ENCODE results near the gene TBL1Y.
"Not testable (repeated sequence)": the region's sequence is repeated elsewhere in the genome, so short reads cannot be mapped to it uniquely, and the experiment has no call there.

Gene TBL1Y

DNA sequence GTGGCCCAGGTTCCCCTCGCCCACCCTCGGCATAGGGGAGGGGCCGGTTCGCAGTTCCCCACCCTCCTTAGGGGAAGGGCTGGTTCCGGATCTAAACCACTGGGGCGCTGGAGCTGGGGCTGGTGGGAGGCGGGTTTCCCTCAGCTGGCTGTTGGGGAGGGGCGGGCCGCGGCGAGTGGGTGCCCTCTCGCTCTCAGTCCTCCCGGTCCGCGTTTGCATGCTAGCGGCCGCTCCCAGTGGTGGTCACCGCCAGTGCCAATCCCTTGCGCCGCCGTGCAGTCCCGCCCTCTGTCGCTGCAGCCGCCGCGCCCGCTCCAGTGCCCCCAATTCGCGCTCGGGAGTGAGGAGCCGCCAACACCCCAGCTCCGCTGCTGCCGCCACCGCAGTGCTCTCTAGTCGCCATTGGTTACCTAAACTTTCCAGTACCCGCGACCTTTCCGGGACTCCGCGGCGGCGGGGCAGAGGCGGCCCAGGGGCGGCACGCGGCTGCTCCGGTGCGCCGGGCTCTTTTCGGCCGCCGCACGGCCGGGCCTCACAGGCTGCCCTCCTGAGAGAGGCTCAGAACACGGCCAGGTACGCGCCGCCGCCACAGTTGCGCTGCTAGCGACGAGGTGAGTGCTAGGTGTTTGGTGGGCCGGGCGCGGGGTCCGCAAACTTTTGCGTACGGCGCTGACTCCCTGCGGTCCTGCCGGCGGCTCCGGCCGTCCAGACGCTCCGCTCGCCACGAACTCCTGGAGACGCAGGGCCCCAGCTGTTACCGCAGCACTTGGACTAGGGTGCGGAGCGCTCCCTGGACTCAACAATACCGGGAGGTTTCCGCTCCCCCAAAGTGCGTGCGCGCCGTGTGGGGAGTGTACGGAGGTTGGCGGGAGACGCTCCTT, at the start of gene TBL1Y:
Gene TBL1Y (plus strand): TSS at position 326 of the 881 bp plus-strand sequence. CDS start 114,388 bp downstream, outside the sequence.
- DNase-seq = no peak

DNA sequence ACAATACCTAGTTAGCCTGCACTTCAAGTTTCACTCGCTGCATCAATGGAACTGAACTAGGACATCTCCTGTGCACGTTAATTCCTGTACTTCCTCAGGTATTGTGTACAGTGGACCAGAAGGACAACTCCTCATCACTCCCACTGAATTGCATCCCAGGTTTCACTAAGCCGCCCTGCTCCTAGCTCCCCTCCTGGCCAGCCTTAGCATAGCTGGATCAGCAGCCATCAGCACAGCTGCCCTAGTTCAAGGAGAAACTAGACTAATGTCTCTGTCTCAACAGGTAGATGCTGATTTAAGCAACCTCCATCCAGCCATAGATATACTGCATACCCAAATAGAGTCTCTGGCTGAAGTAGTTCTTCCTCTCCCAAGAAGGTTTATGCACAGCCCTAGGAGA, 16.0 kb upstream of the TBL1Y start:
- DNase-seq = no peak

DNA sequence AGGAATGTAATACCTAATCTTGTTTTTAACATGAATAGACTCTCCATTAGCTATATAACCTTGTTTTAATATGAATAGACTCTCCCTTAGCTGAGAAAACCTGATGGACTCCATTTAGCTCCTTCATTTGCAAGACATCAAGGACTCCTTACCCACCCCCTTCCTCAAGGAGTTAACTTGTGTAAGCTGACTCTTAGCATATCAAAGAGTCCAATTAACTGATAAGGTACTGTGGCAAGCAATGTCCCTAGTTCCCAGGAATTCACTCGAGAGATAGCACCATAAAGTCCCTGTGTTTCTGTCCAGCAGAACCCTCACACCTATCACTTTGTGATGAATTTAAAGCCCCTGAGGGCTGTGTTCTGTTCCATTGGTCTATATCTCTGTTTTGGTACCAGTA, 15.3 kb upstream of the TBL1Y start:
- DNase-seq = no peak

DNA sequence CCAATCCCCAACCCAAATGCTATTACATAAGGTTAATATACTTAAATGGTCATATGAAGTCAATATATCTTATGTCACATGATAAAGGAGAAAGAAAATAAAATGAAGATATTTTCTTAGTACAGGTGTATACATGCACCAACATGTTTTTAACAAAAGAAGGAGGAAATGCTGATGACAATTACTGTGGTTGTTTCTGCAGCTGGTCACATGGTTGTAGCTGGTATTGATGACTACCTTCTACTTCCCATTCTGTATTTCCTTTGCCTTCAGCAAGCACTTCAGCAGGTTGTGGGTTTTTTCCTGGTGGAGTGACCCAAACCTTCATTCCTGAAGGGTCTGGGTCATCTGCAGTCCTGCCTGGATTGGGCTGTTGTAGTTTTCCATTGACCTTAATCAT, 8.4 kb upstream of the TBL1Y start:
- DNase-seq = not testable (repeated sequence)

DNA sequence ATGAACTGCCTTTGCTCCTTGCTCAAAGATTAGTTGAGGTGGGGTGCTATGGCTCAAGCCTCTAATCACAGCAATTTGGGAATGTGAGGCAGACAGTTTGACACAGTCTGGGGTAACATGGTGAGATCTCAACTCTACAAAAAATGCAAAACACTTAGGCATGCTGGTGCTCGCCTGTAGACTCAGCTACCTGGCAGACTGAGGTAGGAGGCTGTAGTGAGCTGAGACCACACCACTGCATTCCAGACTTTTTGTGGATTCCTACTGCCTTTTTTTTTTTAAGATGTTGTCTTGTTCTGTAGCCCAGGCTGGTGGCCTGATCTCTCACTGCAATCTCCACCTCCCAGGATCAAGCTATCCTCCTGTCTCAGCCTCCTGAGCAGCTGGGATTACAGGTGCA, 2.9 kb upstream of the TBL1Y start:
- DNase-seq = no peak

DNA sequence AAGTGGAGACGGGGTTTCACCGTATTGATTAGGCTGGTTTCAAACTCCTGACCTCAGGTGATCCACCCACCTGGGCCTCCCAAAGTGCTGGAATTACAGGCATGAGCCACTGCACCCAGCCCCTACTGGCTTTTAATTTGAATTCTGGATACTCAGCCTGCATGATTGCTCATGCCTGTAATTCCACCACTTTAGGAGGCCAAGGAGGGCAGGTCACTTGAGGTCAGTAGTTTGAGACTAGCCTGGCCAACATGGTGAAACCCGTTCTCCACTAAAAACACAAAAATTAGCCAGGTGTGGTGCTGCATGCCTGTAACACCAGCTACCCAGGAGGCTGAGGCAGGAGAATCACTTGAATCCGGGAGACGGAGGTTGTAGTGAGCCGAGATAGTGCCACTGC, 2.5 kb upstream of the TBL1Y start:
- not testable (repeated sequence) for DNase-seq

DNA sequence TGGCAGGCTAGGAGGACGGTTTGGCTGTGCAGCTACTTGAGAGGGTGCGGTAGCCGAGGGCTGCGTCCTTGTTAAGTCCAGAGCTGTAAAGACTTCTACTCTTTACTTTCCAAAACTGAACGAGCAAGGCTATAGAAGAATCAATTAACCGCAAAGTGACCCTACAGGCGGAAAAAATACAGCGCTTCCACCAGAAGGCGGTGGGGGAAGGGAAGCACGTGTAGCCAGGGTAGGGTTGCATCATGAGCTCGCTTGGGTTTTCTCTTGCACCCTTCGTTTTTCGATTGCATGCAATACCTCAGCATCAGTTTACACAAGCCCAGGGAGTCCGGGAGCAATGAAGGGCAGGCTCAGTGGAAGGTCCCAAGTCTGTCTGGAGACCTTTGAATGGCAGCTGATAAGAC, 1.4 kb upstream of the TBL1Y start:
- DNase-seq = no peak

DNA sequence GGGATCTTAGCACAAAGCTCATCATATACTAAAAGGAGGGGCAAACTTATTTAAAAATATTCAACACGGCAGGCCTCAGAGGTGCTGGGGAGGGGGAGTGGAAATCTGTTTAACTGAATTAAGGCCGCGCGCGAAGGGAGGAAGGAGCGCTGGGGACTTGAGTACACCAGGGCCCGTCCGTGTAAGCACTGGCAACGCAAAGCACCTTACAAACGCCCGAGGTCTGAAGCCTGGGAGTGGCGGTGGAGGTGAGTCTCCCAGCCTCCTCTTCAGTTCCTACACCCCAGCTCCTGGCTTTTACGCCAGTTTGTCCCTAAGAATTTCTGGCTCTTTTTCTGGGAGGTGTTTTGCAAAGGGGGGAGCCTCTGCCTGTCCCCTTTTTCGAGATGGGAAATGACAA, 641 bp upstream of the TBL1Y start:
- no peak for DNase-seq

DNA sequence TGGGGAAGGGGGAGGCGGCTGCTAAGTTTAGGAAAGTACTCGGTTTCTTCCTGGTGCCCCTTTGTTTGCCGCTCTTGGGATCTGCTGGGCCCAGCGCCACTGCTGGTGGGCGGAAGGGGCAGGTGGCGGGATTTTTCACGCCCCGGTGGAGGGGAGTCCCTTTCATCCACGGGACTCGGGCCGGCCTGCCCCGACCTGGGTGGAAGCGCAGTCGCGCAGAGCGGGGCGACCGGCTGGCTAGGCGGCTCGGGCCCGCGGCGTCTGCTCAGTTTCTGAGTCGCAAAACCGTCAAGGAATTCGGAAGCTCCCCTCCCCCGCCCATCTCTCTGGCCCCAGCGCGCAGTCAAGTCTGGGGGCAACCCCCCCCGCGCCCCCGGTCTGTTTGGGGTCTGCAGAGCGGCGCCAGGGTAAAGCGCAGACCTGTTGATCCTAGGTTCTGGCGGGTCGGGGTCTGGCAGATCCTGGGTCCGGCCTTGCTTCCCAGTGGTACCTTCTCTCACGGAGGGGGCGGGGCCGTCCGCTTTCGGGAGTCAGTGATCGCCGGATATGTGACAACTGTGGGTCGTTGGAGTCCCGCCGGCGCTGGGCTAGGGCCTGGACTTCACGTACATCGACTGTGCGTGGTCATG, 870 bp downstream of the TBL1Y start, which contains the start of gene AMELY:
Gene AMELY (minus strand): TSS at position 500 of the 629 bp plus-strand sequence. CDS start 39,144 bp downstream, outside the sequence.
- DNase-seq = no peak

DNA sequence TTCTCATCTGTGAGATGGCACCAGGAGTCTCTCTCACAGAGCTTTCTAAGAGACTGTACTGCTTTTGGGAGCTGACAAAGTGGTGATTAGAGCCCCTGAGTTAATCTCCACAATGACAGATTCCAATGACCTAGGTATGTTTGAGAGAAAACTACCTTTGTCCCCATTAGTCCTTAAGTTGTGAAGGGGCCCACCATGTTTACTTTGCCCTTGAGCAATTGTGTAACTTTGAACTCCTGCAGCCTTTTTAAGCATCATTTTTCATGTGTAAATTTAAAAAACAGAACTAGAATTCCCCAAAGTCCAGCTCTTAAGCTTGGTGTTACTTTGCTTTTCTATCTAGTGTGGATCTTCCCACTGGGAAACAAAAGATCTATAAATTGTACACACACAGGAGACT, 2.9 kb downstream of the TBL1Y start:
- no peak for DNase-seq

DNA sequence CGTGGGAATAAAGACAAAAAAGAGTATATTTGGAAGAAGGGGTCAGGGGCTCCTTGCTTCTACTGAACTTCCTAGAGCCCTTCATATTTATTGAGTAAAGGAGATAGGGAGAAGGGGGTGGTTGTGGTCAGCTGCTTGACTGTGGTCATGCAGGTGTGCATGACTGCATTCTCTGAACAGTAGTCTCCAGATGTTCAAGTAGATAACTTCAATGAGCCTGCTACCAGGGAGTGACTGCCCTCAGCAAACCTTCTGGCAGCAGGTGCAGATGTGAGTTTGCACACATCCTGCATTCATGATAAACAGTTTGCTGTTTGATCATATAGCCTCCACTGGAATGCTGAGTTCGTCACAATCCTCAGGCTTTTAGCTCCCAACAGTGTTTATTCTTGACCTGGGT, 10.6 kb downstream of the TBL1Y start:
- DNase-seq = no peak

DNA sequence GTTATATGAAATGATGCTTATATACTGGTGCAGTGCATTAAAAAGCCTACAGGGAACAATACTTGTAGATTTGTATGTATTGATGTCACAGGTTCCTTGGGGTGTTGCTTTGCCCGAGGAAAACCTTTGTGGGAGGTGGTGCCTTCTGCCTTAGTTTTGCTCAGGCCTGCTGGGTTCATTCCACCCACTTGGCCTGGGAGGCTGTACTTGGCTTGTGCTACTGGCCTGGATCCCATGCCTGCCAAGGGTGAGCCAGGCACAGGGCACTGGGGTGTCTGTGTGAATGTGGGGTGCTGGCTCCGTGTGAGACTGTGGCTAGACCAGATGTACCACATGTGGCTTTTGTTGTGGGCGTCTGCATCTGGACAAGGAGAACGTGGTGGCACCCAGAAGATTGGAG, 17.8 kb downstream of the TBL1Y start:
- DNase-seq = no peak

DNA sequence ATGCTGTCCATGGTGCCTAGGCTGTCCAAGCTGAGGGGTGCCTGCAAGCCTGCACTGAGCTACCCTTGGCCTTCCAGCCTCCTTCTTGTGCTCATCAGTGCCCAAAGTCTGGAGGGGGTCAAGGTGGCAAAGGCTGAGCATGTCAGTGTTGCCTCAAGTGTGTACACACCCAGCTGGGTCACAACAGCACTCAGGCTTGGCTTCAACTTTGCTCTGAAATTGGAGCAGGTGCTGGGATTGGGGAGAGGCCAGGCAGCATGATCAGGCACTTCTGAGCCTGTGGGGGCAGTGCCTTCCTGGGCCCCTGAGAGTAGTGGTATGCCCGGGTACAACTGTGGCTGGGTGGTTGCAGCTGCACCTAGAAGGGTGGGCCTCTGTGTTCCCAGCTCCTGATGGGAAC, 18.7 kb downstream of the TBL1Y start:
- DNase-seq = no peak

DNA sequence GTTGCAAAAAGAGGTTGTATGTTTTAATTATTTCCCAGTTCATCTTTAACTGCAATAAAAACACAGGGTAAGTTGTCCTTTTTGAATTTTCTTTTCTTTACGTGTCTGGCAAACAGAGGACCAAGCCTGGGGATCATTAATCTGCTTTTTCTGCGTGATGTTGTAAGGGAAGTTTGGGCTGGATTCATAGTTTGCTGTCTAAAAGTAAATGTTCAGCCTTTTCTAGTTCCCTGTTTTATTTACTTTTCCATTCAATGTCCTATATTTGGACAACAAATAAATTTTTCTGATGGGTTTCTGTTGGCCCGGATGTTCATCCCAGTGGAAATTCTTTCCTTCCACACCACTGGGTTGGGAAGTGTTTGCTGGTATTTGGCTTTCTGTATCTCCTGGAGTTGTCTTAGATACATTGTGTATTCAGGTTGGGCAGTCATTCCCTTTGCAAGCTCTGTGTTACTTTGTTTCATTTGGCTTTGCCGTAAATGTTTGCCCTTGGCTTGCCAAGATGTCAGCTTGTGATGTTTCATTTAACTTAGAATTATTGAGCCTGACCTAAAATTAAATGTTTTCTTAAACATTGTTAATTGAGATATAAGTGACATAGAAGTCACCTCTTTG, 21.4 kb downstream of the TBL1Y start:
- no peak for DNase-seq

DNA sequence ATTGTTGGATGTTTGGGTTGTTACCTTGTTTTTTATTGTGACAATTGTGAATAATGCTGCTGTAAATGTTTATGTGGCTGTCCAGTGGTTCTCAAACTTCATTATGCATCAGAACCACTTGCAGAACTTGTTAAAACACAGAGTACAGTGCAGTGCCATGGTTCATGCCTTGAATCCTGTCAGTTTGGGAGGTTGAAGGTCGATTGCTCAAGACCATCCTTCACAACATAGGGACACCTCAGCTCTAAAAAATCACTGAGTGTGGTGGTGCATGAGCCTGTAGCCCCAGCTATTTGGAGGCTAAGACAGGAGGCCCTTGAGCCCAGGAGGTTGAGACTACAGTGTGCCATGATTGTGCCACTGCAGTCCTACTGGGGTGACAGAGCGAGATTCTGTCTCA, 25.0 kb downstream of the TBL1Y start:
- DNase-seq = no peak

DNA sequence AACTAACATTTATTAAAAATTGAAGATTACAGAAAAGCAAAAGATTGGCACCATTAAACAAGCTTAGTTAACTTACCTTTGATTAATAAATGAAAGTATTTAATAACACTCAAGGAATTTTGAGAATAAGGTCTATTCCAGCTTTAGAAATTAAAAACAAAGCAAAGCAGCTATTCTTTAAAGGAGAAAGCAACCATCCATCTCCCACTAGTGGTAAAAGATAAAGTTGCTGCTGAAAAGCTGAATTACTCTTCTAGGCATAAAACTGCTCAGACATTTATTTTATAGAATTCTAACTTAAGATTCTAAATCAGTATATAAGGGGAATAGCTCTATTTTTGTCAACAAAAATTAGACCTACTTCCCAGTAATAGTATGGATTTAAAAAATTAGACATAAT, 37.2 kb downstream of the TBL1Y start:
- no peak for DNase-seq

DNA sequence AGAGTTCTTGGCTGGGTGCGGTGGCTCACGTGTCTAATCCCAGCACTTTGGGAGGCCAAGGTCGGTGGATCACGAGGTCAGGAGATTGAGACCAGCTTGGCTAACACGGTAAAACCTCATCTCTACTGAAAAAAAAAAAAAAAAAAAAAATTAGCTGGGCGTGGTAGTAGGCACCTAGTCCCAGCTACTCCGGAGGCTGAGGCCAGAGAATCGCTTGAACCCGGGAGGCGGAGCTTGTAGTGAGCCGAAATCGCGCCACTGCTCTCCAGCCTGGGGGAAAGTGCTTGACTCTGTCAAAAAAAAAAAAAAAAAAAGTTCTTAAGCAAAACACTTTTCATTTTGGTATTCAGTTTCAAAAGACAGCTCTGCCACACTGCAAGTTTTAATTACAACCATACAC, 37.9 kb downstream of the TBL1Y start:
- no peak for DNase-seq

DNA sequence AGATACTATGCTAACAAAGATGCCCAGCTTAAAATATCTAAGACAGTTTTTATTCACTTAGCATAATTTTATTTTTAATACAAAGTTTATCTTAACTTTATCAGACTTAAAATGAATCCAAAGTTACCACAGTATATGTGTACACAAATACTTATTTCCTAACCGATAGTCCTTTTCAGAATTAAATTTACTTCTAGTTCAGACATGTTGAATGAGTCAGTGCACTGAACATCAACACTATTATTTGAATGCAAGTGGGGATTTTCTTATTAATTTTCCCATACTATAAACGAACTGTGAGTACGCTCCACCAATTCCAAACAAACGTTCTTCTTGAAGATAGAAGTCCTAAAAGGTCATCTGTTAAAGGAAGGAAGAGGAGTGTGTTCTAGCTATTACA, 39.5 kb downstream of the TBL1Y start:
- no peak for DNase-seq

DNA sequence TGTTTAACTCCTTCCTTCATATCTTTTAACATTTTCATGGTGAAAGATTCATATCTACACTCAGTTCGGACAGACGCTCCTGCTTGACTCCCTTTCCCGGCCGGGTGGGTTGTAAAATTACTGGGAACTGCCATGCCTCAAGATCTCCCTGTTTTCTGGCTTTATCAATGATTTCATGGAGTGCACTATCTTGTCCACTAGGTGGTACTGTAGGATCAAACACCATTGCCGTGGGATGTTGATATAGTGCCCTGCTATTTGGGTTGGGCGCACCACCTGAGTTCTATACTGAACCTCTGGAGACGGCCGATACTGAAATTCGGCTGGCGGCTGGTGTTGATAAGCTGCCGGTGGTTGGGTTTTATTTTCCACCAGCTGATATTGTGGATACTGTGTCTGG, 54.2 kb downstream of the TBL1Y start:
- DNase-seq = no peak

DNA sequence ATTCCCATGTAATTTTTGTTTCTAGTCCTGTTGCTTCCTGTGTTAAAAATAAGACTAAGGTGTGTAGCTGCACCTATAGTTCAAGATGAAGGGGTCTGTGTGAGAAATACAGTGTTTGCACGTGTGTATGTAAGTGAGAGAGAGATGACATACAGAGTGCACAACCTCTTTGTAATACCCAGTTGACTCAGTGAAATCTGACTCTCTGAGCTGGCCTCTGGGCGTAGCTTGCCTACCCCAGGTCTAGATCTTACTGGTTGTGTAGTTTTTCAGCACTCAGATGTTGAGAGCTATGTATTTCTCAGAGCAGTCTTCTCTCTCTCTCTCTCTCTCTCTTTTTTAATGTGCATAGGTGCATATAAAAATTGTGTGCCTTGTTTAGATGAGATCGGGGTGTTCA, 56.0 kb downstream of the TBL1Y start:
- DNase-seq = no peak

DNA sequence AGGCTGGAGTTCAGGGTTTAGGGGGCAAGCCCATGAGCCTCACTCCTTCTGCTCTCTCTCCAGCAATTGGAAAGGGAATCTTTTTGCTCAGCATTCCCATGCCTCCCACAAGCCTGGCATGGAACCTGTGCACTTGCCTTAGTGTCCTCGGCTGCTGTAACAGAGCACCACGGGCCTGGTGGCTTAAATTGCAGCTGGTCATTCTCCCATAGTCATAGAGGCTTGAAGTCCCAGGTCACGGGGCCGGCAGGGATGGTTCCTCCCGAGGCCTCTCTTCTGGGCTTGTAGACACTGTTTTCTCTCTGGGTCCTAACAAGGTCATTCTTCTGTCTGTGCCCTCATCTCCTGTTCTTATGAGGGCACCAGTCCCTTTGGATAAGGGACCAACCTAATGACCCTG, 57.2 kb downstream of the TBL1Y start:
- no peak for DNase-seq

DNA sequence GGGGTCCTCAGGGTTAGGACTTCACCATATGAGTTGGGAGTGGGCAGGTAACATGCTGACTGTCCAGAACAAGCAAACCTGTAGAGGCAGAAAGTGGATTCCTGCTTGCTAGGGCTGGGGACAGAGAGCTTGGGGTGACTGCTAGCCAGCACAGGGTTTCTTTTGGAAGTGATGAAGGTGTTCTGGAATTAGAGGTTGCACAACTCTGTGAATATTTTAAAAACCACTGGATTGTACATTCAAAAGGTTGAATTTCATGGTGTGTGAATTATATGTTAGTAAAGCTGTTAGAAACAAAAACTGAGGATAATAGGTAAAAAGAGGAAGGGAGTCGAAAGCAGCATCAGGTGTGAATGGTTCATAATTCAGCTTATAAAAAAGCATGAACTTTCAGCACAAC, 57.7 kb downstream of the TBL1Y start:
- no peak for DNase-seq

DNA sequence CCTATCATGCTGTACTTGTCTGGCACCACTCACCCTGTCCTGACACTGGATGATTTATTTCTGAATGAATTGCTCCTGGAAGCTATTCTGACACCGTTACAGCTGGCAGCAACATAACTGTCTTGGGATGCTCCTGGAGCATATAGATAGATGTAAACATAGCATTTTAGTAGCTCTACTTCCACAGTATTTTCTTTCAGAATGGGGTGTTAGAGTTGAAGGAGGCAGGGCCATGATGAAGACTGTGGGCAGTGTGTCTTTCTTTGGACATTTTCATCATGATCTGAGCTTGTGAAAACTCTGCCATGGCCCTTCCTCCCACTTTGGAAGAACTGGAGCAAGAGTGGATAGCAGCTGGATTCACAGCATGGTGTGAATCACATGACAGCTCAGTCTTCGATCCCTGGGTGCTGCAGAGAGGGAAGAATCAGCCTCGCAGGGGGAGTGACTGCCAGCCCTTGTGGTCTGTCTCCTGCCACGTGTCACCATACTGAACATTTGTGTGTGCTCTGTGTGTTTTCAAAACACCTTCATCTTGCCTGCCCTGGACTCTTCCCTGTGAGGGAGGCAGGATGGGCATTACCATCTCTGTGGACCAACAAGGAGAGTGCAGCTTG, 61.9 kb downstream of the TBL1Y start:
- DNase-seq = no peak

DNA sequence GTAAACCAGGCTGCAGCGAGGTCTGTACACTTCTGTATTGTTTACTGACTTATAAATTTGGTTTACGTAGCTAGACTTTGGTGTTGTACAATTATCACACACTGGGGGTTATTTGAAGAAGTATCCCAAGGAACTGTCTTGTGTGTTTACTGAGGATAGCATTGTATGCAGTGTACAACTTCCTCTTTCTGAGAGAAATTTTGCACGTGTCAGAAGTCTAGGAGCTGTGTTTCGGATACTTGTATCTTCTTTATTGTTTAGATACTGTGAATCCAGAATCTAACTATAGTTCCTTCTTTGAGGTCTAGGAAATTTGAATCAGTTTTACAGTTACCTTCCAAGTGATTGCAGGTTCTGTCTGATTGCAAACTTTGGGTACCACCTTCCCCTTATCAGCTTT, 64.5 kb downstream of the TBL1Y start:
- DNase-seq = no peak
